Right lobe of liver (tissue), 6 donors: ENCODE data around the gene BANK1. TPM values are rescaled to one million over a fixed set of nuclear protein-coding genes. Genes with fewer than 3 reads are reported as not detected.

ENCODE experiments used
- ATAC-seq, 4 donors: fragments of 200-7000 bp; cut with Tn5 transposase; one replicate each; pipeline ENCODE4 v1.9.1; 2020; ENCODE audit warnings: mild to moderate bottlenecking in 4 of 4, moderate library complexity in 4 of 4
- DNase-seq, 3 donors: peaks; one replicate each; pipeline ENCODE4 v3.0.0-alpha.2; 2020
- H3K27ac ChIP-seq, 3 donors: fragments of 200-600 bp; one replicate each; pipeline ENCODE4 v1.8.0; 2022
- H3K27me3 ChIP-seq, 2 donors: fragments of 200-600 bp; one replicate each; pipeline ENCODE4 v1.8.0; 2022
- H3K36me3 ChIP-seq, 4 donors: fragments of 200-600 bp; sonication (generic) in 1 of 4; one replicate each; pipeline versions ENCODE4 v1.5.1 to v1.8.0; 2017 to 2022; ENCODE audit warnings: control low read depth in 1 of 4
- H3K4me1 ChIP-seq, 4 donors: fragments of 200-600 bp; sonication (generic) in 1 of 4; one replicate each; pipeline versions ENCODE4 v1.5.1 to v1.8.0; 2017 to 2022; ENCODE audit warnings: control low read depth in 1 of 4
- H3K4me3 ChIP-seq, 3 donors: fragments of 200-600 bp; one replicate each; pipeline ENCODE4 v1.8.0; 2022
- H3K9me3 ChIP-seq, 4 donors: fragments of 200-600 bp; sonication (generic) in 1 of 4; one replicate each; pipeline versions ENCODE4 v1.5.1 to v1.8.0; 2017 to 2022; ENCODE audit warnings: control low read depth in 1 of 4
- CTCF ChIP-seq, 4 donors: fragments of 200-600 bp in 3 of 4; fragments of 450-650 bp in 1 of 4; IDR thresholded peaks; one replicate each; pipeline versions ENCODE4 v1.5.1 to v1.8.0; 2016 to 2022; ENCODE audit warnings: antibody characterized with exemption in 4 of 4, mild to moderate bottlenecking in 2 of 4
- POLR2A ChIP-seq: fragments of 450-650 bp; IDR thresholded peaks from one replicate; pipeline ENCODE4 v1.6.1; 2017; ENCODE audit warnings: antibody characterized with exemption, mild to moderate bottlenecking
- WGBS: methylation state at CpG from one replicate; pipeline ENCODE4 v1.1.6; 2018; ENCODE audit warnings: low coverage, low lambda C conversion rate; ENCODE audit not compliant: insufficient coverage; ENCODE audit errors: missing lambda C conversion rate; 5-methylcytosine and 5-hydroxymethylcytosine counted together
- intact Hi-C, 2 donors: fragments of 100-400 bp; cut with DNase I; formaldehyde crosslinking; loops; one replicate each; pipeline versions ENCODE4 v1.11.2 to v1.14.1; 2022
- total RNA-seq, 6 experiments: library from RNA; depleted of rRNA in 2 of 6; stranded (reverse); fragments of >200 nt in 2 of 6; fragmentation: NEBNext Ultra II Directional in 3 of 6; extraction: Animal tissue kit (Norgen Biotek cat#: 25700) in 3 of 6; gene quantifications; one replicate each; pipeline versions ENCODE4 v1.1.0 to v1.2.4, GENCODE V29; 2016 to 2023
- donor health status: DM: no; HTN: yes; CAD: no.
- donor health status: DM: no; HTN: no; CAD: no.
- donor health status: DM: no; HTN: no; CAD: no.
- donor health status: DM: no; HTN: yes; CAD: no.
- donor health status: DM: no; HTN: yes; CAD: no.

Gene BANK1
- total RNA-seq, 6 experiments from 2014 or later: 0.06 to 0.84 (median 0.27) TPM; not detected in 2

GRCh38 chr4:102094481-102094880, 304.0 kb downstream of the BANK1 start:
- Histone ChIP-seq H3K4me1 (no peaks in the 10 kb centered on the region), H3K27me3 (no peaks in the 10 kb centered on the region), H3K27ac (no peak overlapping the region), H3K4me3 (no peak overlapping the region), H3K36me3 (no peaks in the 10 kb centered on the region), H3K9me3 (no peaks in the 10 kb centered on the region)
- ATAC-seq (no peak), DNase-seq (no peak)
- WGBS: 20% methylated on average over 1 of the region's 1 CpG
- intact Hi-C loops: no loop called here
- TF ChIP-seq POLR2A (no peak), CTCF (IDR thresholded peaks at IDR 0.05) (no peak)

GRCh38 chr4:102103368-102103767, 312.8 kb downstream of the BANK1 start:
- intact Hi-C loops: no loop called here
- Histone ChIP-seq H3K4me3 (no peak overlapping the region), H3K4me1 (no peaks in the 10 kb centered on the region), H3K9me3 (peaks cover 0 to 7% (median 0%) of the 10 kb centered on the region in 4 donors), H3K27ac (no peak overlapping the region), H3K27me3 (no peaks in the 10 kb centered on the region), H3K36me3 (no peaks in the 10 kb centered on the region)
- WGBS: 24% methylated on average over 3 of the region's 3 CpGs
- TF ChIP-seq POLR2A (no peak), CTCF (IDR thresholded peaks at IDR 0.05) (no peak)
- no peak for ATAC-seq
- DNase-seq: no peak

GRCh38 chr4:102104278-102104677, 313.7 kb downstream of the BANK1 start:
- no peak overlapping the region for H3K27ac ChIP-seq
- ATAC-seq (no peak), DNase-seq (no peak)
- peaks cover 0 to 7% (median 0%) of the 10 kb centered on the region in 4 donors for H3K9me3 ChIP-seq
- TF ChIP-seq POLR2A (no peak), CTCF (IDR thresholded peaks at IDR 0.05) (no peak)
- no peaks in the 10 kb centered on the region for H3K36me3 ChIP-seq
- intact Hi-C loops: no loop called here
- H3K27me3 ChIP-seq: no peaks in the 10 kb centered on the region
- no peaks in the 10 kb centered on the region for H3K4me1 ChIP-seq
- no peak overlapping the region for H3K4me3 ChIP-seq

GRCh38 chr4:102105983-102106382, 315.5 kb downstream of the BANK1 start:
- H3K9me3 ChIP-seq: peaks cover 0 to 7% (median 0%) of the 10 kb centered on the region in 4 donors
- no peak for TF ChIP-seq CTCF (IDR thresholded peaks at IDR 0.05)
- no peak for TF ChIP-seq POLR2A
- no peak for DNase-seq
- no peaks in the 10 kb centered on the region for H3K27me3 ChIP-seq
- no peaks in the 10 kb centered on the region for H3K4me1 ChIP-seq
- WGBS: 21% methylated on average over 1 of the region's 1 CpG
- intact Hi-C loops: no loop called here
- no peaks in the 10 kb centered on the region for H3K36me3 ChIP-seq
- no peak overlapping the region for H3K4me3 ChIP-seq
- ATAC-seq: no peak
- H3K27ac ChIP-seq: no peak overlapping the region

GRCh38 chr4:102114118-102114630, 323.6 kb downstream of the BANK1 start:
- ATAC-seq: no peak
- Histone ChIP-seq H3K36me3 (no peaks in the 10 kb centered on the region), H3K27me3 (no peaks in the 10 kb centered on the region), H3K4me3 (no peak overlapping the region), H3K9me3 (no peaks in the 10 kb centered on the region), H3K27ac (no peak overlapping the region), H3K4me1 (no peaks in the 10 kb centered on the region)
- DNase-seq: no peak
- TF ChIP-seq CTCF (IDR thresholded peaks at IDR 0.05): no peak
- no peak for TF ChIP-seq POLR2A
- 73% methylated on average over 3 of the region's 3 CpGs for WGBS
- intact Hi-C loops: no loop called here
